SK-N-SH (cell line): ENCODE measurements around the gene ZGRF1. TPM values are rescaled to one million over a fixed set of nuclear protein-coding genes. Genes with fewer than 3 reads are reported as not detected.

Experiments
- CTCF ChIA-PET: fragments of 300-600, 350-600 bp; formaldehyde crosslinking; extraction: SDS; loops from one replicate; lab custom pipeline; 2021; lab: Yijun Ruan, JAX
- POLR2A ChIA-PET: fragments of 350-600 bp; sonication (Branson Sonifier 250); formaldehyde crosslinking; extraction: SDS; loops from one replicate; lab custom pipeline; 2020; ENCODE audit warnings: antibody characterized with exemption, inconsistent platforms; lab: Yijun Ruan, JAX
- DNase-seq: peaks from one replicate; pipeline ENCODE4 v3.0.0; 2012
- H2AFZ ChIP-seq: fragments of 200-600 bp; sonication (generic); 2 replicates; pipeline ENCODE4 v1.8.1; 2016; ENCODE audit warnings: antibody characterized with exemption, mild to moderate bottlenecking, low read depth
- H3F3A ChIP-seq: fragments of 200-600 bp; sonication (generic); replicated peaks from 2 replicates; pipeline ENCODE3; 2016; ENCODE audit warnings: antibody characterized with exemption, mild to moderate bottlenecking; ENCODE audit not compliant: insufficient read depth
- H3K27ac ChIP-seq, 2 experiments: fragments of 200-500 bp in 1 of 2; fragments of 200-600 bp in 1 of 2; sonication (Bioruptor generic) in 1 of 2; sonication (generic), shearing (Covaris generic) in 1 of 2; 2 replicates each; pipeline versions ENCODE4 v1.5.1 to v1.6.1; 2014 to 2016; ENCODE audit warnings: low read depth in 2 of 2, inconsistent platforms in 1 of 2, low read length in 1 of 2, mild to moderate bottlenecking in 1 of 2, mixed read lengths in 1 of 2
- H3K27me3 ChIP-seq: fragments of 200-600 bp; sonication (generic), shearing (Covaris generic); 2 replicates; pipeline ENCODE4 v1.6.1; 2016; ENCODE audit warnings: mixed run types; ENCODE audit not compliant: insufficient read depth
- H3K36me3 ChIP-seq, 2 experiments: fragments of 200-500 bp in 1 of 2; fragments of 200-600 bp in 1 of 2; sonication (Bioruptor generic) in 1 of 2; sonication (generic) in 1 of 2; replicated peaks in 1 of 2; 2 replicates each; pipeline versions ENCODE3 to v1.5.1; 2014 to 2016; ENCODE audit warnings: low read length in 1 of 2, mild to moderate bottlenecking in 1 of 2; ENCODE audit not compliant: insufficient read depth in 2 of 2, control insufficient read depth in 1 of 2
- H3K4me1 ChIP-seq, 2 experiments: fragments of 200-500 bp in 1 of 2; fragments of 200-600 bp in 1 of 2; sonication (Bioruptor generic) in 1 of 2; sonication (generic), shearing (Covaris generic) in 1 of 2; 2 replicates each; pipeline versions ENCODE4 v1.5.1 to v1.6.1; 2014 to 2016; ENCODE audit warnings: low read depth in 1 of 2, low read length in 1 of 2, mixed run types in 1 of 2; ENCODE audit not compliant: insufficient read depth in 2 of 2, control insufficient read depth in 1 of 2
- H3K4me2 ChIP-seq: fragments of 200-600 bp; sonication (generic), shearing (Covaris generic); 2 replicates; pipeline ENCODE4 v1.6.1; 2017; ENCODE audit warnings: mixed run types
- H3K4me3 ChIP-seq, 2 experiments: fragments of 200-500 bp in 1 of 2; fragments of 200-600 bp in 1 of 2; sonication (Bioruptor generic) in 1 of 2; sonication (generic), shearing (Covaris generic) in 1 of 2; 2 replicates each; pipeline versions ENCODE4 v1.5.1 to v1.8.1; 2014 to 2016; ENCODE audit warnings: low read depth in 2 of 2, inconsistent platforms in 1 of 2, low read length in 1 of 2, mild to moderate bottlenecking in 1 of 2, mixed read lengths in 1 of 2, moderate library complexity in 1 of 2
- H3K79me2 ChIP-seq: fragments of 200-600 bp; sonication (generic); 2 replicates; pipeline ENCODE4 v1.8.1; 2017; ENCODE audit warnings: mild to moderate bottlenecking; ENCODE audit not compliant: insufficient read depth
- H3K9ac ChIP-seq: fragments of 200-600 bp; sonication (generic); 2 replicates; pipeline ENCODE4 v1.6.1; 2017; ENCODE audit warnings: mixed run types
- H3K9me2 ChIP-seq: fragments of 200-600 bp; sonication (generic); 2 replicates; pipeline ENCODE4 v1.6.1; 2017; ENCODE audit warnings: mixed run types
- H3K9me3 ChIP-seq: fragments of 200-600 bp; sonication (generic); 2 replicates; pipeline ENCODE4 v1.6.1; 2017; ENCODE audit warnings: mixed run types, mild to moderate bottlenecking, moderate library complexity
- H4K20me1 ChIP-seq: fragments of 200-600 bp; sonication (generic); 2 replicates; pipeline ENCODE4 v1.6.1; 2017; ENCODE audit warnings: mild to moderate bottlenecking, mixed run types; ENCODE audit not compliant: insufficient read depth
- CTCF ChIP-seq: fragments of 200-600 bp; sonication (generic); IDR thresholded peaks from 2 replicates; pipeline ENCODE4 v1.6.1; 2017; ENCODE audit warnings: antibody characterized with exemption, mild to moderate bottlenecking, moderate library complexity
- ELF1 ChIP-seq: IDR thresholded peaks from 2 replicates; pipeline ENCODE4 v1.4.0; 2012
- EZH2phosphoT487 ChIP-seq: fragments of 200-600 bp; sonication (generic); IDR thresholded peaks from 2 replicates; pipeline ENCODE4 v1.6.1; 2017; ENCODE audit warnings: low read depth, mixed run types, mild to moderate bottlenecking, antibody characterized with exemption, moderate library complexity, borderline replicate concordance
- GATA2 ChIP-seq: sonication (generic); formaldehyde crosslinking; IDR thresholded peaks from 2 replicates; pipeline ENCODE4 v1.5.0; 2020; ENCODE audit warnings: mild to moderate bottlenecking, missing genetic modification reagents
- MXI1 ChIP-seq: IDR thresholded peaks from 2 replicates; pipeline ENCODE4 v1.6.1; 2012; ENCODE audit warnings: mild to moderate bottlenecking, low read depth, low read length, improper control_type of control experiment
- POLR2AphosphoS5 ChIP-seq: IDR thresholded peaks from 2 replicates; pipeline ENCODE4 v1.6.1; 2012; ENCODE audit warnings: low read depth, low read length
- REST ChIP-seq: IDR thresholded peaks from 2 replicates; pipeline ENCODE4 v1.6.1; 2012; ENCODE audit warnings: mild to moderate bottlenecking, low read depth, low read length, moderate library complexity
- RFX5 ChIP-seq: IDR thresholded peaks from 2 replicates; pipeline ENCODE4 v1.6.1; 2012; ENCODE audit warnings: mild to moderate bottlenecking, improper control_type of control experiment, low read length
- RXRA ChIP-seq: IDR thresholded peaks from 2 replicates; pipeline ENCODE4 v1.4.0; 2012; ENCODE audit warnings: low read depth, mild to moderate bottlenecking, borderline replicate concordance
- SIN3A ChIP-seq: IDR thresholded peaks from 2 replicates; pipeline ENCODE4 v1.6.1; 2012; ENCODE audit warnings: low read depth, mild to moderate bottlenecking, low read length, moderate library complexity, borderline replicate concordance
- SMC3 ChIP-seq: IDR thresholded peaks from 2 replicates; pipeline ENCODE4 v1.6.1; 2012; ENCODE audit warnings: low read depth, low read length, improper control_type of control experiment
- USF1 ChIP-seq: IDR thresholded peaks from 2 replicates; pipeline ENCODE4 v1.4.0; 2012; ENCODE audit warnings: low read depth, borderline replicate concordance
- YY1 ChIP-seq: IDR thresholded peaks from 2 replicates; pipeline ENCODE4 v1.4.0; 2012; ENCODE audit warnings: low read depth, mild to moderate bottlenecking
- ZBTB33 ChIP-seq: IDR thresholded peaks from 2 replicates; pipeline ENCODE4 v1.4.0; 2012; ENCODE audit warnings: low read depth, borderline replicate concordance
- WGBS: methylation state at CpG from one replicate; pipeline ENCODE4 v1.1.6; 2017; ENCODE audit warnings: low lambda C conversion rate; 5-methylcytosine and 5-hydroxymethylcytosine counted together
- polyA plus RNA-seq, 3 experiments: library from polyadenylated mRNA; depleted of rRNA; stranded (reverse); fragments of >200 nt; gene quantifications; 2 replicates each; pipeline ENCODE4 v1.2.3, GENCODE V29; 2012

Gene ZGRF1
- polyA plus RNA-seq, 1 of the 3 experiments (the other 2 are of a cell fraction), result 2.4 TPM

- TF ChIP-seq RXRA, result no peak
- TF ChIP-seq SIN3A, result no peak
- no peak for TF ChIP-seq ZBTB33
- no peak for TF ChIP-seq USF1
- TF ChIP-seq EZH2phosphoT487, result no peak
- TF ChIP-seq SMC3, result no peak
- no peak for TF ChIP-seq POLR2AphosphoS5
- TF ChIP-seq MXI1, result no peak
- TF ChIP-seq YY1, result no peak
- TF ChIP-seq REST, result no peak
- no peak for TF ChIP-seq GATA2 (CRISPR knock-in tag)
- TF ChIP-seq CTCF, result no peak
- no peak for TF ChIP-seq ELF1
- no peak for TF ChIP-seq RFX5
- H3K36me3 ChIP-seq, result no peaks in the 10 kb centered on the region
- H3K4me1 ChIP-seq, result peaks cover 8 to 27% of the 10 kb centered on the region in 2 experiments; a peak in 3 of 4 replicates
- ChIA-PET CTCF (interaction anchor here (1.0 to 2.4 kb wide), 6 partner anchors 10 to 190 kb away, joined by 3 to 8 read pairs (median 4); no protein-coding TSS in a partner anchor), POLR2A (no interaction called here)
- H4K20me1 ChIP-seq, result no peaks in the 10 kb centered on the region
- H2AFZ ChIP-seq, result peak overlapping the region; percentile 81; the same call in 1 of the 2 replicates
- no peaks in the 10 kb centered on the region for H3F3A ChIP-seq
- H3K27ac ChIP-seq, result no peak overlapping the region
- peak; percentile 73 for DNase-seq
- no peaks in the 10 kb centered on the region for H3K79me2 ChIP-seq
- H3K9me2 ChIP-seq, result no peaks in the 10 kb centered on the region
- 5% methylated on average over 21 of the region's 34 CpGs for WGBS
- no peak overlapping the region; the same call in 1 of the 2 replicates for H3K9ac ChIP-seq
- no peaks in the 10 kb centered on the region for H3K9me3 ChIP-seq
- peak overlapping the region; percentile 92 for H3K4me2 ChIP-seq
- H3K4me3 ChIP-seq, result peak overlapping the region; percentile 46 to 67
- H3K27me3 ChIP-seq, result peaks cover 21% of the 10 kb centered on the region
These were observed 126.2 kb downstream of the ZGRF1 start for GRCh38 chr4:112510291-112511092.
